Tibial nerve (tissue), 4 donors: ENCODE data around the gene ITGA1.

Experiments used
- EP300 ChIP-seq, 2 donors: sonication (generic); formaldehyde crosslinking; IDR thresholded peaks; one replicate each; pipeline ENCODE4 v1.6.1; 2017; ENCODE audit warnings: antibody characterized with exemption in 2 of 2, mild to moderate bottlenecking in 1 of 2
- POLR2A ChIP-seq, 2 donors: fragments of 450-650 bp; IDR thresholded peaks; one replicate each; pipeline ENCODE4 v1.6.1; 2017; ENCODE audit warnings: antibody characterized with exemption in 2 of 2, mild to moderate bottlenecking in 2 of 2, moderate library complexity in 2 of 2
- TF ChIP-seq, protein P1 (sequence below), 5 experiments: fragments of 200-600 bp in 3 of 5; fragments of 450-650 bp in 2 of 5; sonication (generic) in 3 of 5; IDR thresholded peaks; one replicate each; pipeline ENCODE4 v1.5.1; 2016 to 2019; ENCODE audit warnings: antibody characterized with exemption in 5 of 5, mild to moderate bottlenecking in 3 of 5, moderate library complexity in 2 of 5

- TF ChIP-seq POLR2A (IDR thresholded peaks at IDR 0.05) (no peak), EP300 (IDR thresholded peaks at IDR 0.05) (no peak)
- TF ChIP-seq, protein P1, sequence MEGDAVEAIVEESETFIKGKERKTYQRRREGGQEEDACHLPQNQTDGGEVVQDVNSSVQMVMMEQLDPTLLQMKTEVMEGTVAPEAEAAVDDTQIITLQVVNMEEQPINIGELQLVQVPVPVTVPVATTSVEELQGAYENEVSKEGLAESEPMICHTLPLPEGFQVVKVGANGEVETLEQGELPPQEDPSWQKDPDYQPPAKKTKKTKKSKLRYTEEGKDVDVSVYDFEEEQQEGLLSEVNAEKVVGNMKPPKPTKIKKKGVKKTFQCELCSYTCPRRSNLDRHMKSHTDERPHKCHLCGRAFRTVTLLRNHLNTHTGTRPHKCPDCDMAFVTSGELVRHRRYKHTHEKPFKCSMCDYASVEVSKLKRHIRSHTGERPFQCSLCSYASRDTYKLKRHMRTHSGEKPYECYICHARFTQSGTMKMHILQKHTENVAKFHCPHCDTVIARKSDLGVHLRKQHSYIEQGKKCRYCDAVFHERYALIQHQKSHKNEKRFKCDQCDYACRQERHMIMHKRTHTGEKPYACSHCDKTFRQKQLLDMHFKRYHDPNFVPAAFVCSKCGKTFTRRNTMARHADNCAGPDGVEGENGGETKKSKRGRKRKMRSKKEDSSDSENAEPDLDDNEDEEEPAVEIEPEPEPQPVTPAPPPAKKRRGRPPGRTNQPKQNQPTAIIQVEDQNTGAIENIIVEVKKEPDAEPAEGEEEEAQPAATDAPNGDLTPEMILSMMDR (IDR thresholded peaks at IDR 0.05), result no peak
These were observed 67.2 kb downstream of the ITGA1 start for GRCh38 chr5:52854949-52855348.
